Tibial nerve (tissue), 4 donors: Measurements from ENCODE around the gene RIPK4. TPM values are rescaled to one million over a fixed set of nuclear protein-coding genes. Genes with fewer than 3 reads are reported as not detected.
A peak's percentile ranks its signal among the peaks of the same experiment; 100 is the strongest.
"Not testable (repeated sequence)": the region's sequence is repeated elsewhere in the genome, so short reads cannot be mapped to it uniquely, and the experiment has no call there.

Experiments
- DNase-seq, 2 donors: peaks; one replicate each; pipeline ENCODE4 v3.0.0-alpha.2; 2019; ENCODE audit warnings: low spot score in 2 of 2
- H3K27ac ChIP-seq, 4 donors: fragments of 200-600 bp; sonication (generic) in 3 of 4; one replicate each; pipeline ENCODE4 v1.5.1; 2017 to 2019; ENCODE audit warnings: mild to moderate bottlenecking in 1 of 4
- H3K27me3 ChIP-seq, 2 donors: fragments of 200-600 bp; sonication (generic) in 1 of 2; one replicate each; pipeline versions ENCODE4 v1.5.1 to v1.6.0; 2017 to 2019
- H3K36me3 ChIP-seq, 3 donors: fragments of 200-600 bp; sonication (generic); one replicate each; pipeline ENCODE4 v1.5.1; 2018 to 2019
- H3K4me1 ChIP-seq, 4 donors: fragments of 200-600 bp; sonication (generic) in 3 of 4; one replicate each; pipeline ENCODE4 v1.5.1; 2017 to 2019
- H3K4me3 ChIP-seq, 4 donors: fragments of 200-600 bp; sonication (generic) in 3 of 4; one replicate each; pipeline ENCODE4 v1.5.1; 2017 to 2019; ENCODE audit warnings: mild to moderate bottlenecking in 1 of 4, moderate library complexity in 1 of 4
- H3K9me3 ChIP-seq, 4 donors: fragments of 200-600 bp; sonication (generic) in 3 of 4; one replicate each; pipeline ENCODE4 v1.5.1; 2017 to 2019
- EP300 ChIP-seq, 2 donors: sonication (generic); formaldehyde crosslinking; IDR thresholded peaks; one replicate each; pipeline ENCODE4 v1.6.1; 2017; ENCODE audit warnings: antibody characterized with exemption in 2 of 2, mild to moderate bottlenecking in 1 of 2
- POLR2A ChIP-seq, 2 donors: fragments of 450-650 bp; IDR thresholded peaks; one replicate each; pipeline ENCODE4 v1.6.1; 2017; ENCODE audit warnings: antibody characterized with exemption in 2 of 2, mild to moderate bottlenecking in 2 of 2, moderate library complexity in 2 of 2
- WGBS, 2 donors: methylation state at CpG; one replicate each; pipeline ENCODE4 v1.1.5; 2018; 5-methylcytosine and 5-hydroxymethylcytosine counted together
- total RNA-seq, 4 donors: library from RNA; depleted of rRNA; stranded (reverse); fragments of >200 nt; gene quantifications; one replicate each; pipeline ENCODE4 v1.1.0, GENCODE V29; 2016
- TF ChIP-seq, protein P1 (sequence below), 5 experiments: fragments of 200-600 bp in 3 of 5; fragments of 450-650 bp in 2 of 5; sonication (generic) in 3 of 5; IDR thresholded peaks; one replicate each; pipeline ENCODE4 v1.5.1; 2016 to 2019; ENCODE audit warnings: antibody characterized with exemption in 5 of 5, mild to moderate bottlenecking in 3 of 5, moderate library complexity in 2 of 5

RIPK4 gene
- total RNA-seq, 4 donors from 2014 or later: 0.66 to 1.6 (median 1.2) TPM

- no peak for TF ChIP-seq POLR2A (IDR thresholded peaks at IDR 0.05)
- TF ChIP-seq, protein P1, sequence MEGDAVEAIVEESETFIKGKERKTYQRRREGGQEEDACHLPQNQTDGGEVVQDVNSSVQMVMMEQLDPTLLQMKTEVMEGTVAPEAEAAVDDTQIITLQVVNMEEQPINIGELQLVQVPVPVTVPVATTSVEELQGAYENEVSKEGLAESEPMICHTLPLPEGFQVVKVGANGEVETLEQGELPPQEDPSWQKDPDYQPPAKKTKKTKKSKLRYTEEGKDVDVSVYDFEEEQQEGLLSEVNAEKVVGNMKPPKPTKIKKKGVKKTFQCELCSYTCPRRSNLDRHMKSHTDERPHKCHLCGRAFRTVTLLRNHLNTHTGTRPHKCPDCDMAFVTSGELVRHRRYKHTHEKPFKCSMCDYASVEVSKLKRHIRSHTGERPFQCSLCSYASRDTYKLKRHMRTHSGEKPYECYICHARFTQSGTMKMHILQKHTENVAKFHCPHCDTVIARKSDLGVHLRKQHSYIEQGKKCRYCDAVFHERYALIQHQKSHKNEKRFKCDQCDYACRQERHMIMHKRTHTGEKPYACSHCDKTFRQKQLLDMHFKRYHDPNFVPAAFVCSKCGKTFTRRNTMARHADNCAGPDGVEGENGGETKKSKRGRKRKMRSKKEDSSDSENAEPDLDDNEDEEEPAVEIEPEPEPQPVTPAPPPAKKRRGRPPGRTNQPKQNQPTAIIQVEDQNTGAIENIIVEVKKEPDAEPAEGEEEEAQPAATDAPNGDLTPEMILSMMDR (IDR thresholded peaks at IDR 0.05): no peak
- TF ChIP-seq EP300 (IDR thresholded peaks at IDR 0.05): no peak
- 98 to 100% methylated on average over 2 of the region's 2 CpGs for WGBS, 2 donors
- H3K27me3 ChIP-seq: peaks cover 0 to 15% of the 10 kb centered on the region in 2 donors
- H3K36me3 ChIP-seq: no peaks in the 10 kb centered on the region
- DNase-seq: no peak
- H3K4me3 ChIP-seq: no peak overlapping the region
- H3K4me1 ChIP-seq: peaks cover 0 to 6% (median 0%) of the 10 kb centered on the region in 4 donors
- no peaks in the 10 kb centered on the region for H3K9me3 ChIP-seq
- no peak overlapping the region for H3K27ac ChIP-seq
Measured at GRCh38 chr21:41720250-41720649, 46.6 kb downstream of the RIPK4 start.

- TF ChIP-seq, protein P1 (IDR thresholded peaks at IDR 0.05): no peak
- no peak for TF ChIP-seq EP300 (IDR thresholded peaks at IDR 0.05)
- no peak for TF ChIP-seq POLR2A (IDR thresholded peaks at IDR 0.05)
- peaks cover 0 to 10% of the 10 kb centered on the region in 2 donors for H3K27me3 ChIP-seq
- 80 to 81% methylated on average over 6 of the region's 6 CpGs for WGBS, 2 donors
Measured at GRCh38 chr21:41719691-41720090, 47.2 kb downstream of the RIPK4 start.

DNA sequence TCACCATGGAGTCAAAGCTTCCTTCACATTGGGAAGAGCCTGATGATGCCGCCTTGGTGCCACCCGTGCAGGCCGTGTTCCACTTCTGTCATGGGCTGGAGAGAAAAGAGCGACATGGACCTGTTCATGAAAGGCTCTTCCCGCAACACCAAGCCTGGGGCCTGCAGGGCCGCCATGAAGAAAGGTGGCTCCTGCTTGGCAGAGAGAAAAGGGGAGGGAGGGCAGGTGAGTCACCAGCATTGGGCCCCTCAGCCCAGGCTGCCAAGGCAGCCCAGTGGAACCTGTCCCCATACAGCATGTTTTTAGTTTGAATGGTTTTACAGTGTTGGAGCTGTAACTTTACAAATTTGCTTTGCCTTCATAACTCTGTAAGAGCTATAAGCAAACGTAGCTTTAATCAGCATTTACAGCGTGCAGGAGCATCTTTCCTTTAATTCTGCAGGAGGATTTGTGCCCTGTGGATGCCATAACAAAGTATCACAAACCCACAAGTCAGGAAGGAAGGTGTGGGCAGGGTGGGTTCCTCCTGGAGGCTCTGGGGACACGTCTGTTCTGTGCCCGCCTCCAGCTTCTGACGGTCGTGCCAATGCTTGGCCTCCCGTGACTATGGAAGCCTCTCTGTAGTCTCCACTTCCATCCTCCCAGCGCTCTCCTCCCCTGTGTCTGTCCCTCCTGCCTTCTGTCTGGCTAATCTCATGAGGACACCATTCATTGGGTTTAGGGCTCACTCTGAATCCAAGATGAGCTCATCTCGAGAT lies 49.1 kb downstream of the RIPK4 start:
- no peak for TF ChIP-seq POLR2A (IDR thresholded peaks at IDR 0.05)
- TF ChIP-seq, protein P1 (IDR thresholded peaks at IDR 0.05): no peak
- peaks cover 0 to 18% of the 10 kb centered on the region in 2 donors for H3K27me3 ChIP-seq
- H3K36me3 ChIP-seq: no peaks in the 10 kb centered on the region
- H3K9me3 ChIP-seq: no peaks in the 10 kb centered on the region
- no peak overlapping the region for H3K27ac ChIP-seq
- 83% methylated on average over 15 of the region's 15 CpGs for WGBS, 2 donors
- H3K4me3 ChIP-seq: no peak overlapping the region
- DNase-seq: no peak
- H3K4me1 ChIP-seq: peaks cover 0 to 6% (median 0%) of the 10 kb centered on the region in 4 donors

More at GRCh38 chr21:41719691-41720090, 47.2 kb downstream of the RIPK4 start:
- no peak for DNase-seq
- H3K27ac ChIP-seq: no peak overlapping the region
- H3K4me1 ChIP-seq: peaks cover 0 to 6% (median 0%) of the 10 kb centered on the region in 4 donors
- no peak overlapping the region for H3K4me3 ChIP-seq
- no peaks in the 10 kb centered on the region for H3K36me3 ChIP-seq
- H3K9me3 ChIP-seq: no peaks in the 10 kb centered on the region

GRCh38 chr21:41716751-41717150 lies 50.1 kb downstream of the RIPK4 start:
- no peak for DNase-seq
- Histone ChIP-seq H3K36me3 (no peaks in the 10 kb centered on the region), H3K27me3 (peaks cover 0 to 27% of the 10 kb centered on the region in 2 donors), H3K27ac (no peak overlapping the region), H3K9me3 (no peaks in the 10 kb centered on the region), H3K4me1 (peaks cover 0 to 13% (median 0%) of the 10 kb centered on the region in 4 donors), H3K4me3 (no peak overlapping the region)
- TF ChIP-seq, protein P1 (IDR thresholded peaks at IDR 0.05): no peak
- TF ChIP-seq POLR2A (IDR thresholded peaks at IDR 0.05) (no peak), EP300 (IDR thresholded peaks at IDR 0.05) (no peak)
- 71 to 77% methylated on average over 7 of the region's 7 CpGs for WGBS, 2 donors

- no peaks in the 10 kb centered on the region for H3K9me3 ChIP-seq
- H3K4me3 ChIP-seq: no peak overlapping the region
- H3K4me1 ChIP-seq: peaks cover 0 to 17% (median 0%) of the 10 kb centered on the region in 4 donors
- peaks cover 0 to 34% of the 10 kb centered on the region in 2 donors for H3K27me3 ChIP-seq
- no peaks in the 10 kb centered on the region for H3K36me3 ChIP-seq
- TF ChIP-seq EP300 (IDR thresholded peaks at IDR 0.05): no peak
- no peak for TF ChIP-seq POLR2A (IDR thresholded peaks at IDR 0.05)
- TF ChIP-seq, protein P1 (IDR thresholded peaks at IDR 0.05): no peak
- WGBS, 2 donors: 77 to 81% methylated on average over 7 to 8 of the region's 8 CpGs
- DNase-seq: no peak
- peak overlapping the region in 1 of 4 donors; percentile 17 for H3K27ac ChIP-seq
Measured at GRCh38 chr21:41715649-41716281, 51.1 kb downstream of the RIPK4 start.

DNA sequence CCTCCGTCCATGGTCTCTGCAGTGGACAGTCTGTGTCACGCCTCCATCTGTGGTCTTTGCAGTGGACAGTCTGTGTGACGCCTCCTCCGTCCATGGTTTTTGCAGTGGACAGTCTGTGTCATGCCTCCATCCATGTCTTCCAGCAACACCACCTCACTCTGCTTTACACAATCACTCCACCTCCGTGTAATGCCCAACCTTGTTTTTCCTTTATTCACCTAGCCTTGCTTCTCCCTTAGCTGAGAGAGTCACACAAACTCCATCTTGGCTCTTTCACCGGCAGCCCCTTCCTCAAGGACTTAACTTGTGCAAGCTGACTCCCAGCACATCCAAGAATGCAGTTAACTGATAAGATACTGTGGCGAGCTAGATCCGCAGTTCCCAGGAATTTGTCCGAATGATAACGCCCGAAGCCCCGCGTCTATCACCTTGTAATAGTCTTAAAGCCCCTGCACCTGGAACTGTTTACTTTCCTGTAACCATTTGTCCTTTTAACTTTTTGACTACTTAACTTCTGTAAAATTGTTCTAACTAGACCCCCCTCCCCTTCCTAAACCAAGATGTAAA lies 52.5 kb downstream of the RIPK4 start:
- not testable (repeated sequence) for DNase-seq, H3K36me3 ChIP-seq, H3K4me3 ChIP-seq, H3K27ac ChIP-seq, H3K9me3 ChIP-seq
- H3K4me1 ChIP-seq: peaks cover 0 to 17% (median 0%) of the 10 kb centered on the region in 4 donors
- peaks cover 0 to 38% of the 10 kb centered on the region in 2 donors for H3K27me3 ChIP-seq
- 68 to 76% methylated on average over 13 of the region's 13 CpGs for WGBS, 2 donors
